Tibial artery (tissue), 4 donors: ENCODE results near the gene RNF187.

Experiments
- DNase-seq, 2 donors: peaks; one replicate each; pipeline ENCODE4 v3.0.0-alpha.2; 2019
- H3K27ac ChIP-seq, 2 donors: fragments of 200-600 bp; sonication (generic) in 1 of 2; 1 replicate in 1 of 2; 2 replicates in 1 of 2; pipeline ENCODE4 v1.5.1; 2018 to 2019; ENCODE audit warnings: mild to moderate bottlenecking in 1 of 2
- H3K27me3 ChIP-seq, 2 donors: fragments of 200-600 bp; sonication (generic) in 1 of 2; one replicate each; pipeline versions ENCODE4 v1.5.1 to v1.6.0; 2016 to 2019
- H3K36me3 ChIP-seq, 3 donors: fragments of 200-600 bp; sonication (generic) in 2 of 3; one replicate each; pipeline ENCODE4 v1.5.1; 2016 to 2019; ENCODE audit warnings: mild to moderate bottlenecking in 2 of 3
- H3K4me1 ChIP-seq, 4 donors: fragments of 200-600 bp; sonication (generic) in 2 of 4; 1 replicate in 3 of 4; 2 replicates in 1 of 4; pipeline ENCODE4 v1.5.1; 2016 to 2019
- H3K4me3 ChIP-seq, 2 donors: fragments of 200-600 bp; sonication (generic) in 1 of 2; 1 replicate in 1 of 2; 2 replicates in 1 of 2; pipeline ENCODE4 v1.5.1; 2018 to 2019; ENCODE audit warnings: mild to moderate bottlenecking in 2 of 2
- H3K9me3 ChIP-seq, 3 donors: fragments of 200-600 bp; sonication (generic) in 1 of 3; one replicate each; pipeline ENCODE4 v1.5.1; 2016 to 2019
- intact Hi-C: fragments of 100-400 bp; cut with DNase I; formaldehyde crosslinking; loops from one replicate; pipeline ENCODE4 v1.15.0; 2023; ENCODE audit warnings: low total_unique reads
- TF ChIP-seq, protein P1 (sequence below), 2 experiments: fragments of 200-600 bp in 1 of 2; fragments of 450-650 bp in 1 of 2; IDR thresholded peaks; one replicate each; pipeline ENCODE4 v1.5.1; 2017 to 2019; ENCODE audit warnings: antibody characterized with exemption in 2 of 2, mild to moderate bottlenecking in 1 of 2, moderate library complexity in 1 of 2

RNF187 gene

DNA sequence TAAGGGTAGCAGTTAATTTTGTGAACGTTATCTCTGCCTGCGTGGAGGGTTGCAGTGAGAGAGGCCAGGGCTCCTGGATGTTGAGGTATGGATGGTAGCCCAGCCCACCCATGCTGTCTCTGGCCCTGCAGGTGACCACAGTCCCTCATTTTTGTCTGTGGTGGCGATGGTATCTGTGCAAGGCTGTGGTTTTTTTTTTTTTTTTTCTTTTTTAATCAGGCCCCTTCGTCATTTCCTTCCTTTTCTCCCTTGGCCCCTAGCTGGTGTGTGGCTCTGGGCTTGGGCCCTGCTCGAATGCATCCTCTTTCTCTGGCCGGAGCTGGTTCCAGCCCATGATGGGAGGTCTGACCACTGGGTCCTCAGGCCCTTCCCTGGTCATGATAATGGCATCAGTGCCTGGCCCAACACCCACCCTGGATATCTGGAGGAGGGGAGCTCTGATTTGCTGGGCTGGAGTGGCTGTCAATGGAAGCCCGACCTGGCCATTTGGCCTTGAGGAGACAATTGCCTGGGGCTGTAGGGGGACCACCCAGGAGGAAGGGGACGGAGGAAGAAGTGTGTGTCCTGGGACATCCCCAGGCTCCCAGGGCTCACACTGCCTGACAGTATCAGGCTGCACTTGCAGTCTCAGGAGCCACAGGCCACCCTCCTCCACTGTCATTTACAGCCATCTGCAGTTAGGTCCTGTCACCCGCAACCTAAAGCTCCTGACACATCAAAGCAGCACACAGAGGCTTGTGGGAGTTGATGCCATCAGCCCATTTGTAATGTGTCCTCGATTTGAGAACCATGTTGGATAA, 8.1 kb upstream of the RNF187 start:
- Histone ChIP-seq H3K4me3 (no peak overlapping the region), H3K9me3 (no peaks in the 10 kb centered on the region), H3K36me3 (no peaks in the 10 kb centered on the region), H3K27ac (no peak overlapping the region), H3K27me3 (peaks cover 0 to 1% of the 10 kb centered on the region in 2 donors), H3K4me1 (no peaks in the 10 kb centered on the region)
- intact Hi-C loops, result no loop called here
- TF ChIP-seq, protein P1, sequence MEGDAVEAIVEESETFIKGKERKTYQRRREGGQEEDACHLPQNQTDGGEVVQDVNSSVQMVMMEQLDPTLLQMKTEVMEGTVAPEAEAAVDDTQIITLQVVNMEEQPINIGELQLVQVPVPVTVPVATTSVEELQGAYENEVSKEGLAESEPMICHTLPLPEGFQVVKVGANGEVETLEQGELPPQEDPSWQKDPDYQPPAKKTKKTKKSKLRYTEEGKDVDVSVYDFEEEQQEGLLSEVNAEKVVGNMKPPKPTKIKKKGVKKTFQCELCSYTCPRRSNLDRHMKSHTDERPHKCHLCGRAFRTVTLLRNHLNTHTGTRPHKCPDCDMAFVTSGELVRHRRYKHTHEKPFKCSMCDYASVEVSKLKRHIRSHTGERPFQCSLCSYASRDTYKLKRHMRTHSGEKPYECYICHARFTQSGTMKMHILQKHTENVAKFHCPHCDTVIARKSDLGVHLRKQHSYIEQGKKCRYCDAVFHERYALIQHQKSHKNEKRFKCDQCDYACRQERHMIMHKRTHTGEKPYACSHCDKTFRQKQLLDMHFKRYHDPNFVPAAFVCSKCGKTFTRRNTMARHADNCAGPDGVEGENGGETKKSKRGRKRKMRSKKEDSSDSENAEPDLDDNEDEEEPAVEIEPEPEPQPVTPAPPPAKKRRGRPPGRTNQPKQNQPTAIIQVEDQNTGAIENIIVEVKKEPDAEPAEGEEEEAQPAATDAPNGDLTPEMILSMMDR (IDR thresholded peaks at IDR 0.05), result no peak
- DNase-seq, result no peak

DNA sequence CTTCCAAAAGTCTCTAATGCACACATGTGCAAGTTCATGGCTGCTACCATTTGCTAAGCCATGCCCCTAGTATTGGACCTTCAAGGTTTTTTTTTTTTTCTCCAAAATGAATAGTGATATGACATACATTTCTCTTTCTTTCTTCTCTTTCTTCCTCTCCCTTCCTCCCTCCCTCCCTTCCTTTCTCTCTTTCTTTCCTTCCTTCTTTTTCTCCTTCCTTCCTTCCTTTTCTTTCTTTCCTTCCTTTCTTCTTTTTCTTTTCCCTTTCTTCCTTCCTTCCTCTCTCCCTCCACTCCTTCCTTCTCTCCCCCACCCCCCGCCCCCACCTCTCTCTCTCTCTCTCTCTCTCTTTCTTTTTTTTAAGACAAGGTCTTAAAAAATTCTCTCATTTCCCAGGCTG, 3.4 kb upstream of the RNF187 start:
- H3K27me3 ChIP-seq, result no peaks in the 10 kb centered on the region
- TF ChIP-seq, protein P1 (IDR thresholded peaks at IDR 0.05), result no peak
- H3K4me3 ChIP-seq, result no peak overlapping the region
- intact Hi-C loops, result loop anchor here (10.0 kb wide), 1 partner anchor 109 kb away; no protein-coding TSS in a partner anchor
- H3K4me1 ChIP-seq, result peaks cover 0 to 23% (median 16%) of the 10 kb centered on the region in 4 donors
- DNase-seq, result no peak
- H3K36me3 ChIP-seq, result no peaks in the 10 kb centered on the region
- no peak overlapping the region for H3K27ac ChIP-seq
- H3K9me3 ChIP-seq, result no peaks in the 10 kb centered on the region

DNA sequence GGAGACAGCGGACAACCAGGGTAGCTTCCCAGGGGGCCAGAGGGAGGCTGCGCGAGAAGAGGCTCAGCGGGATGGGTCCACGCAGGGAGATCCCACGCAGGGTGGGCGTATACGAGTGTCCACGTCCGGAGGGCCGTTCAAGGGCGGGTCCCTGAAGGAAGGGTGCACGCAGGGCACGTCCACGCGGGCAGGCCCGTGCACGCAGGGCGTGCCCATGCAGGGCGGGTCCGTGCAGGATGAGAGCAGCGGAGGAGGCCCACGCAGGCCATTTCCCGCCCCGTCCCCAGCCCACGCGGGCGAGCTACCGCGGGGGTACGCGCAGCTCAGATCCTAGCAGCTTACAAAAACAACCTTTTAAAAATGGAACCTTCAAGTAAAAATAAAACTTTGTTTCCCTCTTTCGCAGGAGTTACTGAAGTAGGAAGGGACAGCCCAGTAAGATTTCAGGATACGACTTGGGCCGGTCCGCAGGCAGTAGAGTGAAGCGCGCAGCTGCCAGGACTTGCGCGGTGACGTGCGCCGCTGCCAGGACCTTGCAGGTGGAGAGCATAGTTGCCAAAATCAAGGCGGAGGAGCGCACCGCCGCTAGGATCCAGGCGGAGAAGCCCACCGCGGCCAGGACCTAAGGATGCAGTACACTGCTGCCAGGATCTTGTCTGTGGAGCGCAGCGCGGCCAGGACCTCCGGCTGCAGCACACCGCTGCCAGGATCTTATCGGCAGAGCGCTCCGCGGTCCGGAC, 416 bp upstream of the RNF187 start:
- Histone ChIP-seq H3K36me3 (peaks cover 11 to 27% (median 14%) of the 10 kb centered on the region in 3 donors), H3K4me3 (peak overlapping the region; percentile 71 to 80), H3K4me1 (peaks cover 0 to 43% (median 32%) of the 10 kb centered on the region in 4 donors), H3K27me3 (no peaks in the 10 kb centered on the region), H3K27ac (peak overlapping the region; percentile 90 to 98), H3K9me3 (no peaks in the 10 kb centered on the region)
- DNase-seq, result peak; percentile 56 to 87
- TF ChIP-seq, protein P1 (IDR thresholded peaks at IDR 0.05), result peak in 1 of 2 experiments; percentile 15
- intact Hi-C loops, result loop anchor here (5.0 to 10.0 kb wide), 3 partner anchors 84 to 404 kb away; partner anchors contain the start of gene ARF1

DNA sequence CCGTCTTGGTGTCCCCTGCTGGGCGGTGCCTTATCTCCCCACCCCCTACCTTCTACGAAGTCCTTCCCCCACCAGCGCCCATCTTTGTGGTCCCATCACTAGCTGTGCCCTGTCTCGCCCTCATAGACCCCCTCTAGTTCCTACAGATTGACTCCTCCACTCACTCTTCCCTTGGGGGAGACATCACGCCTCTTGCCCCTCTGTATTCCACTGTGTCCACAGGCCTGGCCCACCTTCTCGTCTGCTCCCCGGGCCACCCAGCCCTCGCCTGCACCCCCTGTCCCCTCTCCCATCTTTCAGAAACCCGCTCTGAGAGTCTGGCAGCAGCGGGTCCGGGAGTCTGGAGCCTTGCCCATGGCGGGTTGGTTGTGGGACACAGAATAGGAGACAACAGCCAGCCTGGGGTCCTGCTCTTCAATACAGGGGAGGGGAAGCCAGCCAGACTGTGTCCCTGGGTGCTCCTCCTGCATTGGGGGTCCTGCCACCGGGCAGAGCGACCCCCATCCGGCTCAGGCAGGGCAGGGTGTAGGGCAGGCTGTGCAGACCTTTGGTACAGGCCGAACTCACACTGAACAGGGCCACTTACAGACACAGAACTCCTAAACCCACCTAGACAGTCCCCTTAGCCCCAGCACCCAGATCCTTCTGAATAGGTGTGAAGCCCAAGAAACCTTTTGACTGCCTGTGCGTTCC, 1.1 kb downstream of the RNF187 start:
- TF ChIP-seq, protein P1 (IDR thresholded peaks at IDR 0.05), result no peak
- H3K4me1 ChIP-seq, result peaks cover 0 to 43% (median 32%) of the 10 kb centered on the region in 4 donors
- H3K9me3 ChIP-seq, result no peaks in the 10 kb centered on the region
- H3K27me3 ChIP-seq, result no peaks in the 10 kb centered on the region
- no peak for DNase-seq
- peak overlapping the region; percentile 71 to 80 for H3K4me3 ChIP-seq
- intact Hi-C loops, result loop anchor here (5.0 to 10.0 kb wide), 3 partner anchors 86 to 406 kb away; partner anchors contain the start of gene ARF1
- H3K36me3 ChIP-seq, result peaks cover 15 to 38% (median 23%) of the 10 kb centered on the region in 3 donors
- peak overlapping the region; percentile 90 to 98 for H3K27ac ChIP-seq
